GM19467 (cell line): Measurements from ENCODE around the gene DCP1B.
"Not testable (repeated sequence)": the region's sequence is repeated elsewhere in the genome, so short reads cannot be mapped to it uniquely, and the experiment has no call there.

Experiments
- ATAC-seq: cut with Tn5 transposase; IDR thresholded peaks from one replicate; pipeline ENCODE4 v1.9.1; 2021; ENCODE audit warnings: mild to moderate bottlenecking, moderate library complexity; ENCODE audit not compliant: unreplicated experiment

Gene DCP1B

GRCh38 chr12:1978078-1978862 lies 26.0 kb downstream of the DCP1B start:
- ATAC-seq: no peak

DNA sequence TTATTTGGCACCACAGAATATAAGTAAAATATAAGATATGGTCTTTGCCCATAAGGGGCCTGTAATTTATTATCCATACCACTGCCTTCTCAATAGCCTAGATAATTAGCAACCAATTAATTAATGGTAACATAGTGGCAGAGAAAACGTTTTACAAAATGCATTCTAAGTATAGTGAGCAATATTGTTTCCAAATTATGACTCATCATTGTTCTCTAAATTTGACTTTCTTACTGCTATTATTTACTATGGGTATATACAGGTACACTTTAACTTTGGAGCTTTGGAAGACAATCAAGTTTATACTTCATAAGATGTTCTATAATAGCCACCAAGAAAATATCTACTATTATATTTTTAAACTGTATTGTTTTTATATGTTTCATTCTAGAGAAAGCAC lies 26.7 kb downstream of the DCP1B start:
- ATAC-seq: no peak

DNA sequence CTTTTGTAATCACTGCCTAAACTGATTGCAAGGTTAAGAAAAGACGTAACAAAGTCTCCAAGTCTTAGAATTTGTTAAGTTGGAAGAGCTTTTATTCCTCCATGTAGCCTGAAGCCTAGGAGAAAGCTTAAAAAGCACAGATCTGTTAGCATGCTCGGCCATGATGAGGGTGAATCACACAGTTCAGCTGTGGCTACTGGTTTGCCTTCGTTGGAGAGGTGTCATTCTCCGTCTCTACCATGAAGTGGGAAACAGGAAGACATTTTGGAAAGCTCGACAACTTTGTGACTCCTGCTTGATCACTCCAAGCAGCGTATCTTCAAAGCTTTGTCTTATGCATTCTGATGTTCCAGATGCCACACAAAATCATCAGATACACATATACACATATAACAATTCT lies 27.1 kb downstream of the DCP1B start:
- no peak for ATAC-seq

DNA sequence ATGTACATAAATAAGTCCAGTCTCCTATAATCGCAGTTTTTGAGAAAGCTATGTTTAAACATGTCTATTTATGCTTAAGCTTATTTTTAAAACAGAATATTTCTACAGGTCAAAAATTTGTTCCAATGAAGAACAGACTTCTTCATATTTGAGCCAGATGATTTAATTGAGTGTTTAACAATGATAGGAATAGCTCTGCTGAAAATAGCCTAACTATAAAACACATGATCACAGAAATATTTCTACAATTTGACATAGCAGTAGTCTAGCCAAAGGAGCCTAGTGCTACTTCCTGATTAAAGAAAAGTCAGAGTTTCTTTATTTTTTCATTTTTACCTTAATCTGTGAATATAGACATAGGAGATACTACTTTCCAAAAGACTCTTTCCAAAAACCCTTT lies 29.4 kb downstream of the DCP1B start:
- no peak for ATAC-seq

- no peak for ATAC-seq
These were observed 31.4 kb downstream of the DCP1B start for GRCh38 chr12:1972856-1973317.

GRCh38 chr12:1972260-1972659 lies 32.0 kb downstream of the DCP1B start:
- no peak for ATAC-seq

DNA sequence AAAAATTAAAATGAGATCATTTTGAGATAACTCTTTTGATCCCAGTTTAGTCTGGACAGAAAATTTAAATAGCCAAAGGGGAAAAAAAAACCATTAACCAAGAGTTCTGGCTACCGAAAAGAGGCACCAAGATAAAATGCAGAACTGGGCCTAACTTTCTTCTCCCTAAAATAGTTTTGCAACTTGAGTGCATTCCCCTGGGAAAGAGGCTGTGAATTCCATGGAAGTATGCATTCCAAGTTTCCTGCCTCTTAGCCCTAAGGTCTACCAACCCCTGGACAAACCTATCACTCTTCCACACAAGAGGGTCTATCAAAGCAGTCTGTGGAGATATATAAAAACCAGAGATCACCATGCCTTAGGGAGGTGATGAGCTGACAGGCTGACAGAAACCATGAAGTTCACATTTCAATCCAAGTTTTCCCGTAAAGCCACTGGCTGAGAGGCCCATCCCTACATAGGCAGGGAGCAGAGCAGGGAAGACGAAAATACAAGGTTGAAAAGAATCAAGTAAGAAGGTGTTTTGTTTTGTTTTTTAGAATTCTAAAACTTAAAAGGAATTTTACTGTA lies 33.8 kb downstream of the DCP1B start:
- ATAC-seq: no peak

DNA sequence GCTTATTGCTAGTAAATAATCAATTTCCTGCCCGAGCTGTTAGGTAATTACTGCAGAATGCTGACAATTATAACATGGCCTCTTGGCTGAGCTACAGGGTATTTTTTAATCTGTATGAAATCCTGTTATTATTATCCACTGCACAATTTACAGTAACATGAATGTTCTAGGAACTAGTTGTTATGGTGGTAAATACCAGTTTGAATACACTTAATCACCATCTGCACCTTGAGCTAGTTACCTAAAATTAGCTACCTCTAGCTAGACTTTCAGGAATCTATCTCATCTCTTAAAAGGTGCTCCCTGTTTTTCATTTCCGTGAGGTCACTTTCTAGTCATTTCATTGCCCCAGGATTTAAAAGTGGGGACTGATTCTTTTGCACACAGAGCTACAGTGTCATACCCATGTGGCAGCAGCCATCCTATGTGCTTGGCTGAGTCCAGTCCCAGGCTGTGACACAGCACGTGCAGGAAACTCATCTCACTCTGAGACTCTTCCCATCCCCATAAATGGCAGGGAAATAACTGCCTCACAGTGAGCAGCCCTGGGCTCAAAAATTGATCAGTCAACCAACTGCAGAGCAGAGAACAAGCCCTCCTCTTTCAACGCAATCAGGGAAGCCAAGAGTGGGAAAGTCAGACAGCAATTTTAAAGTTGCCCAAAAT lies 37.6 kb downstream of the DCP1B start:
- ATAC-seq: no peak

DNA sequence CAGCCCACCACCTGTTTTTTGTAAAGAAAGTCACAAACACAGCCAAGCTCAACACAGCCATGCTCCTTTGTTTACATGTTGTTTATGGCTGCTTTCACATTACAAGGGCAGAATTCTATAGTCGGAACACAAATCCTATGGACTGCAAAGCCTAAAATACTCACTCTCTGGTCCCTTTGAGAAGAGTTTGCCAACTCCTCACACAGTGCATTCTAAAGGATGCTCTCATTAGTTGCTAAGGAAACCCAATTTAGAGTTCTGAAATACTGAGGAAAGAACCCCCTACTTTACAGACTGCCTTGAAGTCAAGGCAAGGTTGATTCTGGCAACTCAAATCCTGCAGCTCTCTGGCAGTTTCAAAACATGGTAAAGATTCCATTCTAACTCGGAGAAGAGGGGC lies 38.3 kb downstream of the DCP1B start:
- no peak for ATAC-seq

DNA sequence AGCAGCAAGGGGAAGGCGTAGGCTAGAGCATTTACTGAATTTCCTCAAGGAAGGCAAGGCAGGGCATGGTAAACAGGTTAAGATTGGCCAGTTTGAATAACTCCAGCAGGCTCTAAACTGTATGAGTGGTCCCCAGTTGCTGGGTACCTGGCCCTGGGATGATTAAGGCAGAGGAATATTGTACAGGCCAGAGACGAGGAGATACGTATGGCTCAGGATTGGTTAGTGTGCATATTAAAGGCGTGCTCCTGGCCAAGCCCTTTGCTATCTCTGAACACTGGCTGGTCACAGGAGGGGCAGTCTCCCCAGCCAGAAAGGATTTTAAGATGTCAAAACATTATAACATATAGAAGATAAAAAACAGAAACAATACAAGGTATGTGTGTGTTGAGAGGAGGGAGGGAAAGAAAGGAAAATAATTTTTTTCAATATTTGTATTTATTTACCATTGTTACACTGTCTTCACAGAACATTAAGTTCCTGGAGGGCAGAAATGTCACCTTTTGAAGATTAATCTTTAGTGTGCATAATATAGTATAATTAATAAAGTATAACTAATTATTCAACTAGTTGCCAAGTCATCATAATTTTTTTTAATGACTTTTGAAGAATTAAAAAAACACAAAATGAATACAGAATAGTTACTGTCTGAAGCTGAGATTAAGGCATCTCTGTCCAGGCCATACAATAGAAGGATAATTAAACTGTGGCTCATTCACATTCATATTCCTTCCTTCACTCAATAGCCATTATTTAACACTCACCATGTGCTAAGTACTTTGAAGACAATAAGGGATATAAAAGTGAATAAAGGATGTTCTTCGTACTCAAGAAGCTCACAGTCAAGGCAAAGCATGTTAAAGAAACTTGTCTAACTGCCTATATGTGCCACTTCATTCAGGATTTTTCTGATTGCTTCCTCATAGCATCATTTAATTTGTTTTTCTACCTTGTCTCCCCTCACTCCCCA lies 41.9 kb downstream of the DCP1B start:
- no peak for ATAC-seq

DNA sequence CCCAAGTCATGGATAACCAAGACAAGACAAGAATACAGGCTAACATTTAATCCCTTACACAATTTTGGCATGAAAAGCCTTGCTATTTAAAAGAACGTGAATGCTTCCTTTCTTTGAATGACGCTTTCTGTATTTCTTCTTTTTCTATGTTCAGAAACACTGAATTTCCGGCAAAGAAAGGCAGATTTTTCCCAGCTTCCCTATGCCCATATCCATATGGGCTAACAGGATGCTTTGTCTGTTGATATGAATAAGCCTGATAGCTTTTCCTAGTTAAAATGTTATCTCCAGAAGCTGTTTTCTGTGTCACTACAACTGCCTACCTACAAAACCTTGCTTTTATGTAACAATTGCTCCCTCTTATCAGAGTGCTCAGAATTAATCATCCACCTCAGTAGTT lies 47.5 kb downstream of the DCP1B start:
- ATAC-seq: no peak

DNA sequence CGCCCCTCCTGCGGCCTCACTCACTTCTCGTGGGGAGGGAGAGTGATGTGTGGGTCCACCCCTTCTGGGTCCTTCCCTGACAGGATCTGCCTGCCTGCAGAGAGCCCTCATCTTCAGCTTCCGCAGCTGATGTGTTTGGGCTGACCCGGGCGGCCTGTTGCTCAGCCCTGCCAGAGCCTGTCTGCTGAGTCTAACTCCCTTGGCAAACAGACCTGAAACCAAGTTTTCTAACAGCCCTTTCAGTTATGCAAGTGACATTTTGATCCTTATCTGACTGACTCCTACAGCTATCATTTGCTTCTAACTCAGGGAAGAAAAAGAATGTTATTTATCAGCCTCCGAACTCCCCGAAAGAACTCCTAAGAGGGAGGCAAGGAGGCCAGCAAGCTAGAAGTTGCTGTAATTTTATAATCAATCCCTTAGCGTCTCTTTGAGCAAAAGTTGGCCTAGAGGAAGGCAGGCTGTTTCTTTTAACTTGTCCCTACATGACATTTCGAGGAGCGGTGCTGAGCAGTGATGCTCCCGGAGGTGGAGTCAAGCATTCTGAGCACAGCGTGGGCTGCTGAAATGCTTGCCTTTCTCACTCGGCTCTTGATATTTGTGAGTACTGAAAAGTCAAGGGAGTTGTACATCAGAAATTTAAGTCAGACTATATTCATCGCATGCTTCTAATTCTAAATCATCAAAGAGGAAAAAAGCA lies 54.3 kb downstream of the DCP1B start:
- ATAC-seq: no peak

GRCh38 chr12:1948883-1949282 lies 55.4 kb downstream of the DCP1B start:
- no peak for ATAC-seq

DNA sequence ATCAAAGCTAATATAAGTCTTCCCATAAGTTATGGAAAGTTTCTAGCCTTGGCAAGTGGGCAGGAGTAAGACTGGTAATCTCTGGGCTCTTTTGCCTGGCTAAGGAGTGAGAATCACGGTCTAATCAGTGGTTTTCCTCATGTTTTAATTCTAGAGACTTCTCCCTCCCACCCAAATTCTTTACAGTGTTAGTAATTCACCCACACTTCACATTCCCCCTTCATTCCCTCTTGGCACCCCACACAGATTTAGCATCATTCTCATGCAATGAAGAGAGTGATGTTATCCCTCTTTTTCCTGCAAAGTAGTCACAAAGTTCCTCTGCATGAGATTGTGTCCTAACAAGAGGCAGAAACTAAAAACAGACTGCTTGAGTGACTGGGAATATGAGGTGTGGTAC lies 57.2 kb downstream of the DCP1B start:
- ATAC-seq: no peak

DNA sequence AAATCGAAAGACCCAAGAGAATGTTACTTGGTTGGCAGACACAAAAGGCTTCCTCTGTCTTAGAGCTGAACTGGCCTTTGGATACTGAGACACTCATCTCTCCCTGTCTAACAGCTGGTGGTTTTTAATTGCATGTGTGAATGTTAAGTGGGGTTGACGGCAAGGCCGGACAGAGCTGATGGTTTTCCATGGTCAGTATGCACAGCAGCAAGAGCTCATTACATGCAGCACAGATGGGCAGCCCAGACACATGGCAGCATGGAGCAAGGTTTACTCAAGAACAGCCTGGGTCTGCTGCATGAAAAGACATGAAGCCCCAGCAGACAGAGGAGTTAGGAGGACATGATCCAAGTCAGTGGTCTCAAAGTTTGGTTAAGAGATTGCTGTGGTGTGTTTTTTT lies 58.0 kb downstream of the DCP1B start:
- ATAC-seq: no peak

DNA sequence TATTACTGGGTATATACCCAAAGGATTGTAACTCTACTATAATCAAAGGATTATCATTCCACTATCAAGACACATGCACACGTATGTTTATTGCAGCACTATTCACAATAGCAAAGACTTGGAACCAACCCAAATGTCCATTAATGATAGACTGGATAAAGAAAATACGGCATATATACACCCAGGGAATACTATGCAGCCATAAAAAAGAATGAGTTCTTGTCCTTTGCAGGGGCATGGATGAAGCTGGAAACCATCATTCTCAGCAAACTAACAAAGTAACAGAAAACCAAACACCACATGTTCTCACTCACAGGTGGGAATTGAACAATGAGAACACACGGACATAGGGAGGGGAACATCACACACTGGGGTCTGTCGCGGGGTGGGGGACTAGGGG lies 58.8 kb downstream of the DCP1B start:
- not testable (repeated sequence) for ATAC-seq

- peak; percentile 54 for ATAC-seq
These were observed 64.3 kb downstream of the DCP1B start for GRCh38 chr12:1939801-1940607.

DNA sequence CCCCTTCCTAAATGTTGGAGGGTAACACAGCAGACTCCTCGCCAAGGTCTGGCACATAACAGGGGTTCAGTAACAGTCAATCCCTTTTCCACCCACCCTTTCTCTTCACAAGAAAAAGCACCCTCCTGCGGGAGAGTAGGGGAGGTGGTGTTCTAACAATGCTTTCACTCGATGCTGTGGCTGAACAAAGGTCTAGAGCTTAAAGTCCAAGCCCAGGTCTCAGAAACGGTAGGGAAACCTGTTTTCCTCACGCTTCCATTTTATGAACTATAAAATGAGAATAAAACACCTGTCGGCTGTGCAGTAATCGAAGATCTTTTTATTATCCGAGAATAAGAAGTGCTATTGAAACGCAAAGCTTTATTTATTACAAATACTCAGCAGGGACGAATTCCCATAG lies 64.9 kb downstream of the DCP1B start:
- no peak for ATAC-seq

GRCh38 chr12:1937481-1938224 lies 66.6 kb downstream of the DCP1B start:
- no peak for ATAC-seq
